ENCODE measurements around the gene KCNE5. TPM values are rescaled to one million over a fixed set of nuclear protein-coding genes. Genes with fewer than 3 reads are reported as not detected.

KCNE5 gene
- polyA plus RNA-seq, 1 donor from 2014 or later: 0.42 TPM

DNA sequence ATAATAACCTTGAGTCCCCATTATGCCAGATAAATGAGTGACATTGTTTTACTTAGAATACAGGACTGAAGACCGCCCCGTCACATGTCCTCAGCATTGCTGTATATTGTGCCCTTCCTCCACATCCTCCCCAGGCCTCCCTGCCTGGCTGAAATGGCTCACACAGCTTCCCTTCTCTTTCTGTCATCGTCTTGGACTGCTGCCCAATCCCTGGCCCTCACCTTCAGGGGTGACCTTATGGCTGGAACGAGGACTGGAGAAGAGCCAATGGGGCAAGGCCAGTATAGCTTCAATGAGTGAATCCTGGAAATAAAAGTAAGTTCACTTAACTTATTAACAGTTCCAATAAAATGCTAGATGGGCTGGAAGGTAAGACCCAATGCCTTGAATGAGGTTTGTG is 2.7 kb downstream of the KCNE5 start:
- no peak overlapping the region for H2AFZ ChIP-seq (ENCODE audit: low read depth, low read length)
- no peaks in the 10 kb centered on the region for H3K9me2 ChIP-seq (ENCODE audit: insufficient read depth, low read length)
- H3K27ac ChIP-seq (ENCODE audit: low read length): no peak overlapping the region
- H3K4me2 ChIP-seq (ENCODE audit: low read length): no peak overlapping the region
- TF ChIP-seq POLR2AphosphoS5 (IDR thresholded peaks at IDR 0.05) (no peak), RAD21 (conservative IDR thresholded peaks at IDR 0.05) (no peak), CTCF (IDR thresholded peaks at IDR 0.05; ENCODE audit: poor library complexity, severe bottlenecking) (no peak), MXI1 (conservative IDR thresholded peaks at IDR 0.05; ENCODE audit: poor library complexity, severe bottlenecking) (no peak), EP300 (conservative IDR thresholded peaks at IDR 0.05; ENCODE audit: poor library complexity, severe bottlenecking) (no peak), EZH2 (IDR thresholded peaks at IDR 0.05; ENCODE audit: borderline replicate concordance, insufficient read depth, low read length, poor library complexity, severe bottlenecking) (no peak), SMC3 (conservative IDR thresholded peaks at IDR 0.05; ENCODE audit: poor library complexity) (no peak), TAF1 (IDR thresholded peaks at IDR 0.05; ENCODE audit: low read depth) (no peak)
- TF ChIP-seq, protein P1, sequence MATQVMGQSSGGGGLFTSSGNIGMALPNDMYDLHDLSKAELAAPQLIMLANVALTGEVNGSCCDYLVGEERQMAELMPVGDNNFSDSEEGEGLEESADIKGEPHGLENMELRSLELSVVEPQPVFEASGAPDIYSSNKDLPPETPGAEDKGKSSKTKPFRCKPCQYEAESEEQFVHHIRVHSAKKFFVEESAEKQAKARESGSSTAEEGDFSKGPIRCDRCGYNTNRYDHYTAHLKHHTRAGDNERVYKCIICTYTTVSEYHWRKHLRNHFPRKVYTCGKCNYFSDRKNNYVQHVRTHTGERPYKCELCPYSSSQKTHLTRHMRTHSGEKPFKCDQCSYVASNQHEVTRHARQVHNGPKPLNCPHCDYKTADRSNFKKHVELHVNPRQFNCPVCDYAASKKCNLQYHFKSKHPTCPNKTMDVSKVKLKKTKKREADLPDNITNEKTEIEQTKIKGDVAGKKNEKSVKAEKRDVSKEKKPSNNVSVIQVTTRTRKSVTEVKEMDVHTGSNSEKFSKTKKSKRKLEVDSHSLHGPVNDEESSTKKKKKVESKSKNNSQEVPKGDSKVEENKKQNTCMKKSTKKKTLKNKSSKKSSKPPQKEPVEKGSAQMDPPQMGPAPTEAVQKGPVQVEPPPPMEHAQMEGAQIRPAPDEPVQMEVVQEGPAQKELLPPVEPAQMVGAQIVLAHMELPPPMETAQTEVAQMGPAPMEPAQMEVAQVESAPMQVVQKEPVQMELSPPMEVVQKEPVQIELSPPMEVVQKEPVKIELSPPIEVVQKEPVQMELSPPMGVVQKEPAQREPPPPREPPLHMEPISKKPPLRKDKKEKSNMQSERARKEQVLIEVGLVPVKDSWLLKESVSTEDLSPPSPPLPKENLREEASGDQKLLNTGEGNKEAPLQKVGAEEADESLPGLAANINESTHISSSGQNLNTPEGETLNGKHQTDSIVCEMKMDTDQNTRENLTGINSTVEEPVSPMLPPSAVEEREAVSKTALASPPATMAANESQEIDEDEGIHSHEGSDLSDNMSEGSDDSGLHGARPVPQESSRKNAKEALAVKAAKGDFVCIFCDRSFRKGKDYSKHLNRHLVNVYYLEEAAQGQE (IDR thresholded peaks at IDR 0.05; ENCODE audit: borderline replicate concordance): no peak
- no peak overlapping the region for H3K4me3 ChIP-seq (ENCODE audit: low read length)
- no peak overlapping the region for H3K9ac ChIP-seq (ENCODE audit: low read length)
- no peaks in the 10 kb centered on the region for H3K79me2 ChIP-seq (replicated peaks; ENCODE audit: insufficient read depth, low read length)
- no peaks in the 10 kb centered on the region for H3K36me3 ChIP-seq (ENCODE audit: insufficient read depth, low read length)
- H3F3A ChIP-seq (ENCODE audit: insufficient read depth, low read length, poor library complexity, severe bottlenecking): no peaks in the 10 kb centered on the region
- no peaks in the 10 kb centered on the region for H3K27me3 ChIP-seq (ENCODE audit: insufficient read depth, low read depth, low read length)
- no peaks in the 10 kb centered on the region for H3K9me3 ChIP-seq (ENCODE audit: low read length)
- no peaks in the 10 kb centered on the region for H4K20me1 ChIP-seq (ENCODE audit: insufficient read depth)

DNA sequence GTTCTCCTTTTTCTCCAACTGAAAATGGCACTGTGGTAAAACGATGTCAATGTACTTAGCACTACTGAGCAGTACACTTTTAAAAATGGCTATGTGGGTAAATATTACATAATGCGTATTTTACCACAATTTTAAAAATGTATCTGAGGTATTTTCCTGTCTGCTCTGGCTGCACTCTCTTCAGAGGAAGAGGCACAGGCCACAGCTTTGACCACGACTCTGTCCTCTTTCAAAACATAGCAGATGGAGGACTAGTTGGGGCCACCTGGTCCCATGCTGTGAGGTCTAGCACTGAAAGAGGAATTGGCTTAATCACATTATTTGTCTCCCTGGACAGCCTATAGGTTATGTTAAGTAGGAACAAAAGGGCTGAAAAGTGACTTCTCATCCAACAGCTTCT is 5.2 kb downstream of the KCNE5 start:
- no peaks in the 10 kb centered on the region for H3K9me3 ChIP-seq (ENCODE audit: low read length)
- H3F3A ChIP-seq (ENCODE audit: insufficient read depth, low read length, poor library complexity, severe bottlenecking): no peaks in the 10 kb centered on the region
- no peak overlapping the region for H3K27ac ChIP-seq (ENCODE audit: low read length)
- H3K79me2 ChIP-seq (replicated peaks; ENCODE audit: insufficient read depth, low read length): no peaks in the 10 kb centered on the region
- H3K4me3 ChIP-seq (ENCODE audit: low read length): no peak overlapping the region
- H2AFZ ChIP-seq (ENCODE audit: low read depth, low read length): no peak overlapping the region
- H4K20me1 ChIP-seq (ENCODE audit: insufficient read depth): no peaks in the 10 kb centered on the region
- H3K4me2 ChIP-seq (ENCODE audit: low read length): no peak overlapping the region
- no peaks in the 10 kb centered on the region for H3K36me3 ChIP-seq (ENCODE audit: insufficient read depth, low read length)
- H3K9ac ChIP-seq (ENCODE audit: low read length): no peak overlapping the region
- H3K27me3 ChIP-seq (ENCODE audit: insufficient read depth, low read depth, low read length): no peaks in the 10 kb centered on the region
- H3K9me2 ChIP-seq (ENCODE audit: insufficient read depth, low read length): no peaks in the 10 kb centered on the region
- TF ChIP-seq CTCF (IDR thresholded peaks at IDR 0.05; ENCODE audit: poor library complexity, severe bottlenecking) (no peak), POLR2AphosphoS5 (IDR thresholded peaks at IDR 0.05) (no peak), EZH2 (IDR thresholded peaks at IDR 0.05; ENCODE audit: borderline replicate concordance, insufficient read depth, low read length, poor library complexity, severe bottlenecking) (no peak), MXI1 (conservative IDR thresholded peaks at IDR 0.05; ENCODE audit: poor library complexity, severe bottlenecking) (no peak), EP300 (conservative IDR thresholded peaks at IDR 0.05; ENCODE audit: poor library complexity, severe bottlenecking) (no peak), TAF1 (IDR thresholded peaks at IDR 0.05; ENCODE audit: low read depth) (no peak), RAD21 (conservative IDR thresholded peaks at IDR 0.05) (no peak), SMC3 (conservative IDR thresholded peaks at IDR 0.05; ENCODE audit: poor library complexity) (no peak)
- TF ChIP-seq, protein P1 (IDR thresholded peaks at IDR 0.05; ENCODE audit: borderline replicate concordance): no peak

All from neural cell (in vitro differentiated cells).